NCI-H2171 (cell line): ENCODE measurements around the gene SPATA19.
"Not testable (repeated sequence)": the region's sequence is repeated elsewhere in the genome, so short reads cannot be mapped to it uniquely, and the experiment has no call there.

ENCODE experiments used
- DNase-seq: peaks from one replicate; lab custom pipeline; 2025; lab: John Stamatoyannopoulos, UW

SPATA19 gene

GRCh38 chr11:133845413-133845812, at the start of gene SPATA19:
TSS of gene SPATA19 (minus strand) at chr11:133845513. CDS start at chr11:133845446, 67 bp downstream.
- no peak for DNase-seq

- no peak for DNase-seq
Observed at GRCh38 chr11:133895061-133895479, 49.8 kb upstream of the SPATA19 start.

GRCh38 chr11:133893381-133893780, 48.1 kb upstream of the SPATA19 start:
- peak; percentile 29 for DNase-seq

- no peak for DNase-seq
Observed at GRCh38 chr11:133892584-133893380, 47.5 kb upstream of the SPATA19 start.

GRCh38 chr11:133892126-133892525, 46.8 kb upstream of the SPATA19 start:
- DNase-seq = no peak

GRCh38 chr11:133889893-133890292, 44.6 kb upstream of the SPATA19 start:
- DNase-seq = no peak

- no peak for DNase-seq
Observed at GRCh38 chr11:133889188-133889587, 43.9 kb upstream of the SPATA19 start.

GRCh38 chr11:133887692-133888332, 42.5 kb upstream of the SPATA19 start:
- DNase-seq = no peak

- no peak for DNase-seq
Observed at GRCh38 chr11:133886029-133886428, 40.7 kb upstream of the SPATA19 start.

GRCh38 chr11:133872160-133872559, 26.8 kb upstream of the SPATA19 start:
- no peak for DNase-seq

- DNase-seq = no peak
Observed at GRCh38 chr11:133867456-133867855, 22.1 kb upstream of the SPATA19 start.

GRCh38 chr11:133865466-133865865, 20.2 kb upstream of the SPATA19 start:
- no peak for DNase-seq

GRCh38 chr11:133864756-133865155, 19.4 kb upstream of the SPATA19 start:
- no peak for DNase-seq

- no peak for DNase-seq
Observed at GRCh38 chr11:133860151-133860550, 14.8 kb upstream of the SPATA19 start.

GRCh38 chr11:133854330-133854960, 9.1 kb upstream of the SPATA19 start:
- not testable (repeated sequence) for DNase-seq

- no peak for DNase-seq
Observed at GRCh38 chr11:133844217-133844616, 1.1 kb downstream of the SPATA19 start.

GRCh38 chr11:133843454-133843987, 1.8 kb downstream of the SPATA19 start:
- no peak for DNase-seq

GRCh38 chr11:133842730-133843129, 2.6 kb downstream of the SPATA19 start:
- no peak for DNase-seq

GRCh38 chr11:133842053-133842452, 3.3 kb downstream of the SPATA19 start:
- no peak for DNase-seq

GRCh38 chr11:133841279-133842043, 3.9 kb downstream of the SPATA19 start:
- no peak for DNase-seq

- DNase-seq = no peak
Observed at GRCh38 chr11:133840479-133840941, 4.8 kb downstream of the SPATA19 start.
